ENCODE data around the gene CDK2AP2. TPM values are rescaled to one million over a fixed set of nuclear protein-coding genes. Genes with fewer than 3 reads are reported as not detected.

Gene CDK2AP2
- total RNA-seq, 4 donors from 2014 or later, result 16.7 to 44.6 (median 30.9) TPM

DNA sequence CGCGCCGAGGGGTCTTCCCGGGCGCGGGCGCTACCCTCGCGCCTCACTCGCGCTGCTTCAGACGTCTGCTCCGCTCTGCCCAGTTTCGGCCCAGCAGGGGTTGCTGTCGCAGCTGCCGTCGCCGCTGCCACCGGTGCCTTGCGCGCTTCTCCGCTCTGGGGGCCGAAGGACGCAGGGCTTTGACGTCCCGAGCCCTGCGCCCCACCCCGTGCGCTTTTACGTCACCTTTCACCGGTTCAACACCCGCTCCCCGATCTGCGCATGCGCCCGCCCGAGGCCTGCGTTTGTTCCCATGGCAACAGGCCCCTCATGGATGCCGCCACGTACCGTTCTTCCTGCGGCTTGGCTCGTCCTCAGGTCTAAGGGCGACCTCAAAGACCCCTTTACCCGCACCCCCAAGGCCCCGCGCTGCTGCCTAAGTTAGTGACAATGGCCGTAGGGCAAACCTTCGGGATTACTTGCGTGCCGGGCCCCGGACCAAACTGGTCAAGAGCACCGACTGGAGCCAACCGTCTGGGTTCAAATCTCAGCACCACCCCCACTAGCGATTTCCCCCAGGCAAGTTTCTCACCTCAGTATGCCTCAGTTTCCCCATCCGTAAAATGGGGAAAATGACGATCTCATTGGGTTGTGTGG lies 642 bp upstream of the CDK2AP2 start:
- WGBS, result 1% methylated on average over 27 of the region's 57 CpGs
- peak in 2 of 3 donors; percentile 54 to 62 for TF ChIP-seq POLR2AphosphoS5 (IDR thresholded peaks at IDR 0.05)
- no peak for TF ChIP-seq EP300 (IDR thresholded peaks at IDR 0.05)
- peak in 1 of 2 donors; percentile 33 for TF ChIP-seq POLR2A (IDR thresholded peaks at IDR 0.05)
- no peak for TF ChIP-seq CTCF (IDR thresholded peaks at IDR 0.05)
- no peaks in the 10 kb centered on the region for H3K36me3 ChIP-seq
- H3K27ac ChIP-seq, result peak overlapping the region; percentile 95
- no peaks in the 10 kb centered on the region for H3K9me3 ChIP-seq
- H3K4me3 ChIP-seq, result peak overlapping the region; percentile 80
- peaks cover 3% of the 10 kb centered on the region for H3K27me3 ChIP-seq
- peaks cover 52% of the 10 kb centered on the region for H3K4me1 ChIP-seq
- DNase-seq (ENCODE audit: low spot score in 2 of 2), result peak; percentile 99

GRCh38 chr11:67507242-67507863 lies 609 bp downstream of the CDK2AP2 start:
- 26% methylated on average over 26 of the region's 33 CpGs for WGBS
- no peaks in the 10 kb centered on the region for H3K9me3 ChIP-seq

DNA sequence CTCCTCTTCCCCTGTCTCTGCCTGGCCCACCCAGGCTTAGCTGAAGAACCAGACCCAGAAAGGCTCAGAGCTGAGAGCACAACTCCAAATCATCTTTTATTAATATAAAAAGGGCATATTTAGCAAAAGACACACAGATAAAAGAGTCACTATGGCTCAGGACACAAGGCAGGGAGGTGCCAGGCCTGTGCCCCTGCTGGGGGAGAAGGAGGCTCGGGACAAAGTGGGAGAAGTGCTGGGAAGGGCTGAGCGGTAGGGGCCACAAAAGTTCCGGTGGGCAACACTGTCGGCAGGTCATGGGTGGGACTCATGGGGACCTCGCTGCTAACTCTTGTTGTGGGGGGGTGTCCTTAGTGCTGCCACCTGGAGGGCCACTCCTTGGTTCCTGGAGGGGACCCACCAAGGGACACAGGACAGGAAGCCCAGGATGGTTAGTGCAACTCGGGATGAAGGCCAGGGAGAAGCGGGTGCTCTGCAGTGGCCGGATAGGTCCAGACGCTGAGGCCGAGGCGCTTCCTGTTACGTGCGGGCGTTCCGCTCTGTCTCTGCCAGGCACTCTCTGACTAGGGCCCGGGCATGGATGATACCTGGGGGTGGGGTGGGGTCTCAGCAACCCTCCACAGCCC lies 1.4 kb downstream of the CDK2AP2 start:
- TF ChIP-seq EP300 (IDR thresholded peaks at IDR 0.05), result no peak
- no peak for TF ChIP-seq POLR2A (IDR thresholded peaks at IDR 0.05)
- TF ChIP-seq CTCF (IDR thresholded peaks at IDR 0.05), result no peak
- no peak for TF ChIP-seq POLR2AphosphoS5 (IDR thresholded peaks at IDR 0.05)
- H3K27me3 ChIP-seq, result no peaks in the 10 kb centered on the region
- 77% methylated on average over 15 of the region's 16 CpGs for WGBS
- H3K9me3 ChIP-seq, result no peaks in the 10 kb centered on the region
- no peaks in the 10 kb centered on the region for H3K36me3 ChIP-seq
- peaks cover 53% of the 10 kb centered on the region for H3K4me1 ChIP-seq
- peak in 1 of 2 donors; percentile 73 for DNase-seq (ENCODE audit: low spot score in 2 of 2)
- no peak overlapping the region for H3K4me3 ChIP-seq
- H3K27ac ChIP-seq, result peak overlapping the region; percentile 84

More at GRCh38 chr11:67507242-67507863, 609 bp downstream of the CDK2AP2 start:
- Histone ChIP-seq H3K36me3 (no peaks in the 10 kb centered on the region), H3K27me3 (no peaks in the 10 kb centered on the region), H3K4me1 (peaks cover 53% of the 10 kb centered on the region), H3K27ac (peak overlapping the region; percentile 95), H3K4me3 (peak overlapping the region; percentile 80)
- no peak for DNase-seq (ENCODE audit: low spot score in 2 of 2)
- TF ChIP-seq EP300 (IDR thresholded peaks at IDR 0.05) (no peak), POLR2A (IDR thresholded peaks at IDR 0.05) (no peak), POLR2AphosphoS5 (IDR thresholded peaks at IDR 0.05) (no peak), CTCF (IDR thresholded peaks at IDR 0.05) (no peak)

DNA sequence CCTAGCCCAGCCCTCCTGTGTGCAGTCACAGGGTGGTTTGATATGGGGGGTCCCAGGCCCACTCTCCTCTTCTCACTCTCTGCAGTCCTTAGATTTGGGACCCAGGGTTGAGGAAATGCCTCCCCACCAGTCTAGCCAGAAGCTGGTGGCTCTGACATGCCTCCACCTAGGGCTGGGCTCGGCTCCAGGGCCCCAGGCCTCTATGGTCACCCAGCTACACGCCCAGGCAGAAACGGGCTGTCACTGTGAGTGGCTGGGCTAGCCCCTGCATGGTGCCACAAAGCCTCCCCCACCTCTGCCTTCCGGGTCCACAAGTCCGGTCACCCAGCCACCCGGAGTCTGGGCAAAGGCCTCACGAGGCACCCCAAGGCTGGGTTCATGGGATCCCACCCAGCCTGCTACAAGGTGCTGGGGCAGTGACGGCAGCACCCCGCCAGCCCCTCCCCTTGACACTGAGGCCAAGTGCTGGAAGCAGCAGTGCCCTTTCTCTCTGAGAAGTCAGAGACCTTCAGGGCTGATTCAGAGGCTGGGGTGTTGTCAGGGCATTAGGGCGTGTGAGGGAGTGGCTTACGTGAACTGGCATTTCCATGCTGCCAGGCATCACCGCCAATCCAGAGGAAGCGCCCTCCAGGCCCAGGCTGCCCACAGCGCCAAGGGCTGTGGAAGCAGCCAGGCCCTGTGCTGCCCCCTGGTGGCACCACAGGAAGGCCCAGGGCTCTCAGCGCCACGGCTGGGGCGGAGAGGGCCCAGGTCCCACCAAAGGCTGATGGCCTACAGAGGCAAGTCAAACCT lies 2.2 kb downstream of the CDK2AP2 start:
- TF ChIP-seq POLR2A (IDR thresholded peaks at IDR 0.05) (no peak), POLR2AphosphoS5 (IDR thresholded peaks at IDR 0.05) (peak in 2 of 3 donors; percentile 67 to 81), CTCF (IDR thresholded peaks at IDR 0.05) (peak; percentile 91 to 95), EP300 (IDR thresholded peaks at IDR 0.05) (no peak)
- H3K36me3 ChIP-seq, result no peaks in the 10 kb centered on the region
- peaks cover 53% of the 10 kb centered on the region for H3K4me1 ChIP-seq
- H3K27me3 ChIP-seq, result no peaks in the 10 kb centered on the region
- no peaks in the 10 kb centered on the region for H3K9me3 ChIP-seq
- 7% methylated on average over 2 of the region's 17 CpGs for WGBS
- H3K4me3 ChIP-seq, result peak overlapping the region; percentile 57
- peak; percentile 89 to 93 for DNase-seq (ENCODE audit: low spot score in 2 of 2)
- H3K27ac ChIP-seq, result peak overlapping the region; percentile 84

Measured in suprapubic skin (tissue), 4 donors.